GM19023 (cell line): Measurements from ENCODE around the gene RPS8.
"Not testable (repeated sequence)": the region's sequence is repeated elsewhere in the genome, so short reads cannot be mapped to it uniquely, and the experiment has no call there.

Experiments
- ATAC-seq: cut with Tn5 transposase; IDR thresholded peaks from one replicate; pipeline ENCODE4 v1.9.1; 2021; ENCODE audit warnings: mild to moderate bottlenecking, moderate library complexity; ENCODE audit not compliant: unreplicated experiment

The RPS8 gene

GRCh38 chr1:44780583-44781121, 5.3 kb downstream of the RPS8 start:
- ATAC-seq: no peak

- ATAC-seq: no peak
These were observed 8.4 kb downstream of the RPS8 start for GRCh38 chr1:44783697-44784093.

GRCh38 chr1:44784094-44785028, 9.0 kb downstream of the RPS8 start:
- ATAC-seq: no peak

GRCh38 chr1:44785029-44785380, 9.7 kb downstream of the RPS8 start:
- no peak for ATAC-seq

GRCh38 chr1:44785501-44786137, 10.3 kb downstream of the RPS8 start:
- peak; percentile 2 for ATAC-seq

GRCh38 chr1:44786138-44786840, 10.9 kb downstream of the RPS8 start:
- ATAC-seq: peak; percentile 45

GRCh38 chr1:44786841-44787426, 11.6 kb downstream of the RPS8 start:
- ATAC-seq: no peak

GRCh38 chr1:44787506-44787905, 12.2 kb downstream of the RPS8 start:
- ATAC-seq: no peak

GRCh38 chr1:44788120-44788860, 12.9 kb downstream of the RPS8 start, which contains the start of gene BEST4:
Gene BEST4 (minus strand): TSS chr1:44788170. CDS start chr1:44787705, 465 bp downstream.
- ATAC-seq: no peak

GRCh38 chr1:44790968-44791801, 15.8 kb downstream of the RPS8 start:
- no peak for ATAC-seq

GRCh38 chr1:44792736-44793502, 17.6 kb downstream of the RPS8 start:
- ATAC-seq: no peak

GRCh38 chr1:44797886-44798285, 22.5 kb downstream of the RPS8 start:
- not testable (repeated sequence) for ATAC-seq

GRCh38 chr1:44798481-44799365, 23.4 kb downstream of the RPS8 start:
- ATAC-seq: no peak

GRCh38 chr1:44799770-44800584, 24.6 kb downstream of the RPS8 start, which contains the start of gene PLK3:
Gene PLK3 (plus strand): TSS chr1:44800377. CDS start chr1:44800464, 87 bp downstream.
- ATAC-seq: peak; percentile 84

- no peak for ATAC-seq
These were observed 26.4 kb downstream of the RPS8 start for GRCh38 chr1:44801491-44802305.
